ENCODE measurements around the gene RAB8B.

DNA sequence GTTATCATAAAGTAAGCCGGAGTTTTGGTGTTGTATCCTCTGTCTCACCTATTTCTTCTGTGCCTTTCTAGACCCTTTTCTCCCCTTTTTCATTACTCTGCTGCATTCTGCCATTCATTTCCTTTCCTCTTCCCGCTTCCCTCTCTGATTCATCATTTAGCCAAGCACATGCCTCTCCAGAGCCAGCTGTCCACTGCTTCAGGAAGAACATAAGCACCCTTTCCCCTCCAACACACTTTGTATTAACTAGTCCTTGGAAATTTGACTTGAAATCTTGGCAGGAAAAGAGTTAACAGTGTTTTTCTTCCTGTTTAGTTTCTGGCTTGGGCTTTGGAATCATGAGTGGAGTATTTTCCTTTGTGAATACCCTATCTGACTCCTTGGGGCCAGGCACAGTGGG lies 97.7 kb downstream of the RAB8B start:
- TF ChIP-seq EZH2 (IDR thresholded peaks at IDR 0.05; ENCODE audit: borderline replicate concordance, insufficient read depth, low read length, poor library complexity, severe bottlenecking) (no peak), RAD21 (conservative IDR thresholded peaks at IDR 0.05) (no peak), EP300 (conservative IDR thresholded peaks at IDR 0.05; ENCODE audit: poor library complexity, severe bottlenecking) (no peak)
- TF ChIP-seq, protein P1, sequence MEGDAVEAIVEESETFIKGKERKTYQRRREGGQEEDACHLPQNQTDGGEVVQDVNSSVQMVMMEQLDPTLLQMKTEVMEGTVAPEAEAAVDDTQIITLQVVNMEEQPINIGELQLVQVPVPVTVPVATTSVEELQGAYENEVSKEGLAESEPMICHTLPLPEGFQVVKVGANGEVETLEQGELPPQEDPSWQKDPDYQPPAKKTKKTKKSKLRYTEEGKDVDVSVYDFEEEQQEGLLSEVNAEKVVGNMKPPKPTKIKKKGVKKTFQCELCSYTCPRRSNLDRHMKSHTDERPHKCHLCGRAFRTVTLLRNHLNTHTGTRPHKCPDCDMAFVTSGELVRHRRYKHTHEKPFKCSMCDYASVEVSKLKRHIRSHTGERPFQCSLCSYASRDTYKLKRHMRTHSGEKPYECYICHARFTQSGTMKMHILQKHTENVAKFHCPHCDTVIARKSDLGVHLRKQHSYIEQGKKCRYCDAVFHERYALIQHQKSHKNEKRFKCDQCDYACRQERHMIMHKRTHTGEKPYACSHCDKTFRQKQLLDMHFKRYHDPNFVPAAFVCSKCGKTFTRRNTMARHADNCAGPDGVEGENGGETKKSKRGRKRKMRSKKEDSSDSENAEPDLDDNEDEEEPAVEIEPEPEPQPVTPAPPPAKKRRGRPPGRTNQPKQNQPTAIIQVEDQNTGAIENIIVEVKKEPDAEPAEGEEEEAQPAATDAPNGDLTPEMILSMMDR (IDR thresholded peaks at IDR 0.05; ENCODE audit: poor library complexity, severe bottlenecking), result no peak

Data from neural cell (in vitro differentiated cells).